Upper lobe of right lung (tissue), 1 donor: ENCODE measurements around the gene MYO1E. TPM values are rescaled to one million over a fixed set of nuclear protein-coding genes. Genes with fewer than 3 reads are reported as not detected.
A peak's percentile ranks its signal among the peaks of the same experiment; 100 is the strongest.

Source experiments
- ATAC-seq: fragments of 200-7000 bp; cut with Tn5 transposase; one replicate; pipeline ENCODE4 v1.9.1; 2020; ENCODE audit warnings: mild to moderate bottlenecking, moderate library complexity
- DNase-seq: peaks from one replicate; pipeline ENCODE4 v3.0.0-alpha.2; 2020
- H3K27ac ChIP-seq: fragments of 200-600 bp; one replicate; pipeline ENCODE4 v1.8.0; 2022
- H3K27me3 ChIP-seq: fragments of 200-600 bp; one replicate; pipeline ENCODE4 v1.8.0; 2022; ENCODE audit warnings: mild to moderate bottlenecking
- H3K36me3 ChIP-seq: fragments of 200-600 bp; one replicate; pipeline ENCODE4 v1.8.0; 2022
- H3K4me1 ChIP-seq: fragments of 200-600 bp; one replicate; pipeline ENCODE4 v1.8.0; 2022
- H3K4me3 ChIP-seq: fragments of 200-600 bp; one replicate; pipeline ENCODE4 v1.8.0; 2022; ENCODE audit warnings: mild to moderate bottlenecking
- H3K9me3 ChIP-seq: fragments of 200-600 bp; one replicate; pipeline ENCODE4 v1.8.0; 2022
- intact Hi-C: fragments of 100-400 bp; cut with DNase I; formaldehyde crosslinking; loops from one replicate; pipeline ENCODE4 v1.11.0; 2022
- total RNA-seq: library from RNA; stranded (reverse); fragmentation: NEBNext Ultra II Directional; extraction: Animal tissue kit (Norgen Biotek cat#: 25700); gene quantifications from one replicate; pipeline ENCODE4 v1.2.1, GENCODE V29; 2021
- TF ChIP-seq, protein P1 (sequence below): fragments of 200-600 bp; IDR thresholded peaks from one replicate; pipeline ENCODE4 v1.8.0; 2022; ENCODE audit warnings: antibody characterized with exemption
- donor health status: DM: no; HTN: yes; CAD: no; lungs with severe emphysema.

Gene MYO1E
- total RNA-seq, 1 donor from 2014 or later: 98.4 TPM

GRCh38 chr15:59256482-59256881 is 116.2 kb downstream of the MYO1E start:
- H3K27ac ChIP-seq: no peak overlapping the region
- intact Hi-C loops: no loop called here
- TF ChIP-seq, protein P1, sequence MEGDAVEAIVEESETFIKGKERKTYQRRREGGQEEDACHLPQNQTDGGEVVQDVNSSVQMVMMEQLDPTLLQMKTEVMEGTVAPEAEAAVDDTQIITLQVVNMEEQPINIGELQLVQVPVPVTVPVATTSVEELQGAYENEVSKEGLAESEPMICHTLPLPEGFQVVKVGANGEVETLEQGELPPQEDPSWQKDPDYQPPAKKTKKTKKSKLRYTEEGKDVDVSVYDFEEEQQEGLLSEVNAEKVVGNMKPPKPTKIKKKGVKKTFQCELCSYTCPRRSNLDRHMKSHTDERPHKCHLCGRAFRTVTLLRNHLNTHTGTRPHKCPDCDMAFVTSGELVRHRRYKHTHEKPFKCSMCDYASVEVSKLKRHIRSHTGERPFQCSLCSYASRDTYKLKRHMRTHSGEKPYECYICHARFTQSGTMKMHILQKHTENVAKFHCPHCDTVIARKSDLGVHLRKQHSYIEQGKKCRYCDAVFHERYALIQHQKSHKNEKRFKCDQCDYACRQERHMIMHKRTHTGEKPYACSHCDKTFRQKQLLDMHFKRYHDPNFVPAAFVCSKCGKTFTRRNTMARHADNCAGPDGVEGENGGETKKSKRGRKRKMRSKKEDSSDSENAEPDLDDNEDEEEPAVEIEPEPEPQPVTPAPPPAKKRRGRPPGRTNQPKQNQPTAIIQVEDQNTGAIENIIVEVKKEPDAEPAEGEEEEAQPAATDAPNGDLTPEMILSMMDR: no peak
- ATAC-seq: peak; percentile 63
- H3K9me3 ChIP-seq: no peaks in the 10 kb centered on the region
- no peak overlapping the region for H3K4me3 ChIP-seq
- no peaks in the 10 kb centered on the region for H3K4me1 ChIP-seq
- DNase-seq: no peak
- no peaks in the 10 kb centered on the region for H3K36me3 ChIP-seq
- H3K27me3 ChIP-seq: no peaks in the 10 kb centered on the region

GRCh38 chr15:59255680-59256336 is 116.9 kb downstream of the MYO1E start:
- Histone ChIP-seq H3K4me1 (no peaks in the 10 kb centered on the region), H3K27me3 (no peaks in the 10 kb centered on the region), H3K27ac (no peak overlapping the region), H3K4me3 (no peak overlapping the region), H3K36me3 (no peaks in the 10 kb centered on the region), H3K9me3 (no peaks in the 10 kb centered on the region)
- TF ChIP-seq, protein P1: no peak
- DNase-seq (no peak), ATAC-seq (no peak)
- intact Hi-C loops: no loop called here

DNA sequence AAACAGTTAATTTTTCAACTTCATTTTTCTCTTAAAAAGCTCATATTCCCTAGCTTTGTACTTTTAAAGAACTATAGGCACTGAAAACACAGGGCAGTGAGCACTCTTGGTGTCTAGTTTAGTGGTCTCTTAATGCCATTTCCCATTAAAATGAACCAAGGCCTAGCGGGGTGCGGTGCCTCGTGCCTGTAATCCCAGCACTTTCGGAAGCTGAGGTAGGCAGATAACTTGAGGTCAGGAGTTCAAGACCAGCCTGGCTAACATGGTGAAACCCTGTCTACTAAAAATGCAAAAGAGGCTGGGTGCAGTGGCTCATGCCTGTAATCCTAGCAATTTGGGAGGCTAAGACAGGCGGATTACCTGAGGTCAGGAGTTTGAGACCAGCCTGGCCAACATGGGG is 120.5 kb downstream of the MYO1E start:
- TF ChIP-seq, protein P1: no peak

DNA sequence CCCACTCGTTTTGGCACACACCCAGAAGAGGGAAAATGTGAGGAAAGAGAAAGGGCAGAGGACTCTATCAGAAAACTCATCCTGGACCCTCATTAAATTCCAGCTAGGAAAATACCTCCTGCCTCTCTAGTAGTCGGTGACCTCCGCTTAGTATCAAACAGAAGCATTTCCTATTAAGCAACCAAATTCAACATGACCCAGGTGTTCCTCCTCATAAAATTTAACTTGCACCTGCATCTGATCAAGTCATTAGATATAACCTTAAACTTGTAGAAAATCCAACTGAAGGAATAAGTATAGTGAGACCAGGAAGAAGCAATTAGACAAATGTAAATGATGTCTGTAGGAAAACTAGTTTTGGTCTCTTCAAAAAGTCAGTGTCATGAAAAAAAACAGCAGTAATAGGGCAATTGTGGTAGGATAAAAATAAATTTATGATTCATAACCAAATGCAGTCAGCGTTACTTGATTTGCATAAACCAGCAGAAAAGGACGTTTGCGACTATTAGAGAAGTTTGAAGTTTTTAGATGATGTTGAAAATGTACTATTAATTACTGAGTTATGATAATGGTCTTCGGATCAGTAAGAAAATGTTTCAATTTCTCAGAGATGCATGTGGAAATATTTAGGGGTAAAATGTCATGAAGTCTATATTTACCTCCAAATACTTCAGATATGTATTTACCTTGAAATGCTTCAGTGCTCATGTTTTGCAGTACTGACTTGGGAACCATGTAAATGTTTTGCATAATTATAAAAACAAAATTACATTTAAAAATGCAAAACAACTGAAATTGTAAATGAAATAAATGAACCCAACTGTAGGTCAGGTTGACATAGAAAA is 121.4 kb downstream of the MYO1E start:
- H3K4me3 ChIP-seq: no peak overlapping the region
- no peaks in the 10 kb centered on the region for H3K4me1 ChIP-seq
- no peak for ATAC-seq
- H3K36me3 ChIP-seq: no peaks in the 10 kb centered on the region
- no peaks in the 10 kb centered on the region for H3K9me3 ChIP-seq
- H3K27ac ChIP-seq: no peak overlapping the region
- no peak for DNase-seq
- intact Hi-C loops: no loop called here
- no peaks in the 10 kb centered on the region for H3K27me3 ChIP-seq
- TF ChIP-seq, protein P1: no peak

More for the DNA sequence above, 120.5 kb downstream of the MYO1E start:
- Histone ChIP-seq H3K9me3 (no peaks in the 10 kb centered on the region), H3K27me3 (no peaks in the 10 kb centered on the region), H3K4me1 (no peaks in the 10 kb centered on the region), H3K4me3 (no peak overlapping the region), H3K36me3 (no peaks in the 10 kb centered on the region), H3K27ac (no peak overlapping the region)
- DNase-seq (no peak), ATAC-seq (no peak)
- intact Hi-C loops: no loop called here

DNA sequence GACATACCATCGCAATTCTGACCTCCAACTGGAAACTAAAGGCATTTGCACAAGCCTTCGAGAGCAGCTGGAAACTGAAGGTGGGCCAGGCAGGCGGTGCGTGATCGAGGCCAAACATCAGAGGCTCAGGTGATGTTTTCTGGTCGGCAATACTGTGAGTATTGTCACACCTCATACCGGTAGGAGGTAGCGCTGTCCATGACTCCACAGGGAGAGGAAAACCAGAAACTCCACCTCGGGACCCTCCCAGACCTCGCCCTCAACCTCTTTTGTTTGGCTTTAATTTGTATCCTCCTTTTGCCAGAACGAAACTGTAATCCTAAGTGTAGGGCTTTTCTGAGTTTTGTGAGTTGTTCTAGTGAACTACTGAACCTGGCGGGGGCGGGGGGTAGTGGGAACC is 122.4 kb downstream of the MYO1E start:
- intact Hi-C loops: no loop called here
- H3K4me3 ChIP-seq: no peak overlapping the region

More for the DNA sequence above, 122.4 kb downstream of the MYO1E start:
- ATAC-seq: no peak
- Histone ChIP-seq H3K4me1 (no peaks in the 10 kb centered on the region), H3K27me3 (no peaks in the 10 kb centered on the region), H3K9me3 (no peaks in the 10 kb centered on the region), H3K36me3 (no peaks in the 10 kb centered on the region), H3K27ac (no peak overlapping the region)
- DNase-seq: no peak
- TF ChIP-seq, protein P1: no peak
